KMS-11 (cell line): ENCODE data around the gene POLE.

Experiments used
- H2AFZ ChIP-seq: fragments of 200-600 bp; sonication (generic); 2 replicates; pipeline ENCODE4 v1.6.1; 2016; ENCODE audit warnings: antibody characterized with exemption, mixed run types, low read depth
- H3K27ac ChIP-seq: fragments of 200-600 bp; sonication (generic); 2 replicates; pipeline ENCODE4 v1.6.1; 2016; ENCODE audit warnings: mild to moderate bottlenecking, mixed run types
- H3K27me3 ChIP-seq: fragments of 200-600 bp; sonication (generic); 2 replicates; pipeline ENCODE4 v1.6.1; 2017; ENCODE audit warnings: mild to moderate bottlenecking, low read depth, mixed run types, moderate library complexity; ENCODE audit not compliant: insufficient read depth
- H3K36me3 ChIP-seq: fragments of 200-600 bp; sonication (generic); 2 replicates; pipeline ENCODE4 v1.6.1; 2017; ENCODE audit warnings: mild to moderate bottlenecking, mixed run types; ENCODE audit not compliant: insufficient read depth
- H3K4me1 ChIP-seq: fragments of 200-600 bp; sonication (generic); 2 replicates; pipeline ENCODE4 v1.6.1; 2016; ENCODE audit warnings: mild to moderate bottlenecking, low read depth, mixed run types; ENCODE audit not compliant: poor library complexity, severe bottlenecking
- H3K4me2 ChIP-seq: fragments of 200-600 bp; sonication (generic); 2 replicates; pipeline ENCODE4 v1.7.0; 2016; ENCODE audit warnings: mild to moderate bottlenecking, mixed run types
- H3K4me3 ChIP-seq: fragments of 200-600 bp; sonication (generic); IDR thresholded peaks from 2 replicates; pipeline ENCODE4 v1.6.1; 2017; ENCODE audit warnings: low read depth, low read length, mixed read lengths; ENCODE audit not compliant: insufficient read depth
- H3K79me2 ChIP-seq: fragments of 200-600 bp; sonication (generic); 2 replicates; pipeline ENCODE4 v1.6.1; 2016; ENCODE audit warnings: low read depth, mixed run types; ENCODE audit not compliant: insufficient read depth
- H3K9ac ChIP-seq: fragments of 200-600 bp; sonication (generic); 2 replicates; pipeline ENCODE4 v1.6.1; 2016; ENCODE audit warnings: mild to moderate bottlenecking, mixed run types
- H4K20me1 ChIP-seq: fragments of 200-600 bp; sonication (generic); 2 replicates; pipeline ENCODE4 v1.6.1; 2016; ENCODE audit warnings: mild to moderate bottlenecking, mixed run types; ENCODE audit not compliant: insufficient read depth
- TF ChIP-seq, protein P1 (sequence below): fragments of 200-600 bp; sonication (generic); conservative IDR thresholded peaks from 2 replicates; pipeline ENCODE4 v1.6.1; 2017; ENCODE audit warnings: low read depth, mild to moderate bottlenecking, antibody characterized with exemption, low read length, moderate library complexity, mixed read lengths

Gene POLE

GRCh38 chr12:132625731-132626430, 61.3 kb downstream of the POLE start:
- Histone ChIP-seq H3K4me1 (no peaks in the 10 kb centered on the region), H3K9ac (no peak overlapping the region), H3K27me3 (no peaks in the 10 kb centered on the region), H2AFZ (no peak overlapping the region), H3K79me2 (no peaks in the 10 kb centered on the region), H3K4me3 (no peak overlapping the region), H3K36me3 (no peaks in the 10 kb centered on the region), H3K27ac (no peak overlapping the region), H3K4me2 (no peak overlapping the region), H4K20me1 (no peaks in the 10 kb centered on the region)
- TF ChIP-seq, protein P1, sequence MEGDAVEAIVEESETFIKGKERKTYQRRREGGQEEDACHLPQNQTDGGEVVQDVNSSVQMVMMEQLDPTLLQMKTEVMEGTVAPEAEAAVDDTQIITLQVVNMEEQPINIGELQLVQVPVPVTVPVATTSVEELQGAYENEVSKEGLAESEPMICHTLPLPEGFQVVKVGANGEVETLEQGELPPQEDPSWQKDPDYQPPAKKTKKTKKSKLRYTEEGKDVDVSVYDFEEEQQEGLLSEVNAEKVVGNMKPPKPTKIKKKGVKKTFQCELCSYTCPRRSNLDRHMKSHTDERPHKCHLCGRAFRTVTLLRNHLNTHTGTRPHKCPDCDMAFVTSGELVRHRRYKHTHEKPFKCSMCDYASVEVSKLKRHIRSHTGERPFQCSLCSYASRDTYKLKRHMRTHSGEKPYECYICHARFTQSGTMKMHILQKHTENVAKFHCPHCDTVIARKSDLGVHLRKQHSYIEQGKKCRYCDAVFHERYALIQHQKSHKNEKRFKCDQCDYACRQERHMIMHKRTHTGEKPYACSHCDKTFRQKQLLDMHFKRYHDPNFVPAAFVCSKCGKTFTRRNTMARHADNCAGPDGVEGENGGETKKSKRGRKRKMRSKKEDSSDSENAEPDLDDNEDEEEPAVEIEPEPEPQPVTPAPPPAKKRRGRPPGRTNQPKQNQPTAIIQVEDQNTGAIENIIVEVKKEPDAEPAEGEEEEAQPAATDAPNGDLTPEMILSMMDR: no peak

- Histone ChIP-seq H3K4me1 (no peaks in the 10 kb centered on the region), H3K9ac (no peak overlapping the region), H3K4me2 (no peak overlapping the region), H3K36me3 (no peaks in the 10 kb centered on the region), H3K27me3 (no peaks in the 10 kb centered on the region), H2AFZ (no peak overlapping the region), H4K20me1 (no peaks in the 10 kb centered on the region), H3K4me3 (no peak overlapping the region), H3K27ac (no peak overlapping the region), H3K79me2 (no peaks in the 10 kb centered on the region)
- TF ChIP-seq, protein P1: no peak
These were observed 62.1 kb downstream of the POLE start for GRCh38 chr12:132624910-132625630.

DNA sequence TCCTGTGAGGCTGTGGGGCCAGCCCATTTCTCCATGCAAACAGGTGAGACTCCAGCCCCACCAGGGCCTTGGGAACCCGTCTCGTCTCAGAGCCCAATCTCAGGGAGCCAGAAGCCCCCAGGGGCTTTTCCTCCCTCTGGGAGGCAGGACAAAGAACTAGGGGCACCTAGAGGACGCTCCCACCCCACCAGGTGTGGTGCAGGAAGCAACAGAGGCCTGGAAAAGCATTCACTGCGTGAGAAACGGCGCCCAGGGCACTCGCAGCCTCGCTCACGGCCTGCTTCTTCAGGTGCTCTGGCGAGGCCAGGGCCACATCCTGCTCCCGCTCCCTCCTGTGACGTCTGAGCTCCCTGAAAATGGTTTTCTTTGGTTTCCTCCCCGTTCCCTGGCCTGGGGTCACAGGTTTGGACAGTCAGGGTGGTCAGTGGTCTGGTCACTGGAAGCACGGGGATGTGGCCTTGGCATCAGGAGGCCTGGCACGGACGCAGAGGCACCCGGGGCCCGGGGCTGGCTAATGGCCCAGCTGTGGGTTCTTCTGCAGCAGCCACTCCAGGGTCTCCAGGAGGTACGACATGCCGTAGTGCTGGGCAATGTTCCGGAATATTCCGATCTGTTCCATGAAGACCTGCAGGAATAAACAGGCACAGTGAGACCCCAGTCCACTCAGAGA, 62.8 kb downstream of the POLE start:
- TF ChIP-seq, protein P1: no peak

GRCh38 chr12:132623072-132623869, 63.9 kb downstream of the POLE start:
- no peaks in the 10 kb centered on the region for H3K27me3 ChIP-seq
- H3K79me2 ChIP-seq: no peaks in the 10 kb centered on the region
- H4K20me1 ChIP-seq: no peaks in the 10 kb centered on the region
- no peak overlapping the region for H3K4me3 ChIP-seq
- TF ChIP-seq, protein P1: no peak
- no peak overlapping the region for H2AFZ ChIP-seq
- no peak overlapping the region for H3K4me2 ChIP-seq
- no peaks in the 10 kb centered on the region for H3K36me3 ChIP-seq
- no peak overlapping the region for H3K27ac ChIP-seq
- no peaks in the 10 kb centered on the region for H3K4me1 ChIP-seq
- no peak overlapping the region for H3K9ac ChIP-seq

More for the DNA sequence above, 62.8 kb downstream of the POLE start:
- Histone ChIP-seq H3K79me2 (no peaks in the 10 kb centered on the region), H3K36me3 (no peaks in the 10 kb centered on the region), H3K9ac (no peak overlapping the region), H3K27ac (no peak overlapping the region), H2AFZ (no peak overlapping the region), H3K4me3 (no peak overlapping the region), H3K4me1 (no peaks in the 10 kb centered on the region), H3K4me2 (no peak overlapping the region), H3K27me3 (no peaks in the 10 kb centered on the region), H4K20me1 (no peaks in the 10 kb centered on the region)
